Stimulated activated CD4-positive, alpha-beta T cell treated with anti-CD3 and anti-CD28 coated beads, Interleukin-1b, Interleukin-23, amount 100 ng/mL, for 24 hours (primary cell): ENCODE measurements around the gene DCT.

Source experiments
- DNase-seq, 4 experiments: peaks; one replicate each; pipeline ENCODE4 v3.0.0-alpha.2; 2020; ENCODE audit warnings: low read depth in 4 of 4, low spot score in 1 of 4

The DCT gene

GRCh38 chr13:94400874-94401273 is 78.6 kb downstream of the DCT start:
- no peak for DNase-seq

- DNase-seq = no peak
These were observed 79.7 kb downstream of the DCT start for GRCh38 chr13:94399812-94400211.

DNA sequence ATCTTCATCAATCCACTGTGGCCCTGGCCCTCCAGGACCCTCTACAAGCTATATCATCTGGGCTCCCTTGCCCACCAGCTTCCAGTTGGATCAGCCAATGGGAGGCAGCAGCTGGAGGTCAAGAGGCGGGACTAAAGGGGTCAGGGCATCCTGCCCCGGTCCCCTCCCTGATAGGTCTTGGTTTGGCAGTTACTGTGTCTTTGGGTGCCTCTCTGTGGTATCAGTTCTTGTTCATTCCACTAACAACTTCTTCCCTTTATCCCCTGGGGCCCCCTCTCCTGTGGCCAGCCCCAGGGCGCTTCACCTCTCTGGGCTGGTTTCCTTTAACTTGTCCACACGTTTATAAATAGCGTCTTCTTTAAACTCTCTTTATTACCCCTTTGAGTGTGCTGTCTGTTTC is 83.6 kb downstream of the DCT start:
- DNase-seq = no peak

DNA sequence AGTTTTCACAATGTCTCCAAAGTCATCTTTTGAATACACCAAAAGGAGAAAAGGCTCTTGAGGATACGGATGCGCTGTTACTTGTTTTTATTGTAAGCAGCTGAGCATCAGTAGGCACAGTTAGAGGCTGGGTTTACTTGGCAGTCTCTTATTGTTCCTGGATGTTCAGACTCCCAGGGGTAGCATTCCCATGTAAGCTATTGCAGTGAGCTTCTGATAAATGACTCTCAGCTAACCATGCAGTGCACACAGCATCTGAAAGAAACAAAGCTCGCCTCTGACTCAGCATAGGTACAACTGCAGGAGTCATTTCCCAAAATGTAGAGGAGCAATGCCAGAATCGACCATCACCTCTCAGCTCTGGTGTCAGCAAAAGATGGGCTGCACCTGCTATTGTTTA is 84.8 kb downstream of the DCT start:
- no peak for DNase-seq

DNA sequence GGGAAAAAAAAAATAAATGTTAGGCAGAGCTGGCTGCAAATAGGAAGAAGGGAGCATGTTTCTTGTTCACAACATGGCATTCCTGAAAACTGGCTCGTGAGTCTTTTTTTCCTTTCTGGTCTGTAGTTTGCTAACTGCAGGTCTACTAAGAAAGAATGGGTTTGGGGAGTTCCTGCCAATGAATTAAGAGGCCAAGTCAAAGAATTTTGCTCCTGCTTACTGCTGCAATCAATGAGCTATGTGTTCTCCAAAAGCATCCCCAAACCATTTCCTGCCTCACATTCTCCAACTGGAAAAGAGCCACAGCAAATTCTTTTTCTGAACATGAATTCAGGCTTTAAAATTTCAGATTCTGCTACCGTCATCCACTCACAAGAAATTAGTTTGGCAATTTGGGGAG is 88.6 kb downstream of the DCT start:
- no peak for DNase-seq

GRCh38 chr13:94389604-94390351 is 89.7 kb downstream of the DCT start:
- DNase-seq = no peak

DNA sequence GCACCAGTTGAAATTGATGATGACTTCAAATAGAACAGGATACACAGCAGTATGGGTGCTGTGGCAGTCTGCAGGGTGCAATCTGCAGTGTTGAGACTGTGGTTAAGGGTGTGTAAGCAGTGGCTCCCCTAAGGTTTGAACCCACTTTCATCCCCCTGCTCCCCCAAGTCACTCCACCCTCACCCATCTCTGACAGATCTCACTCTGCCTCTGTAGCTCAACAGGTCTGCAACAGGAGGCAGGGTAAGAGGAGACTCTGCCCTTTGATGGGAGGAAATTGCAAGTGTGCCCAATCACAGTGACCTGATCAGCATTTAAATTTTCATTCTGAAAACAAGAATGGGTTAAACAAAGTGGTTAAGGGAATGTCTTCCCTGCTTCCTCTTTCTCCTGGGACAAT is 92.4 kb downstream of the DCT start:
- DNase-seq = no peak
